ENCODE results near the gene SKAP1. TPM values are rescaled to one million over a fixed set of nuclear protein-coding genes. Genes with fewer than 3 reads are reported as not detected.

Gene SKAP1
- total RNA-seq, 1 experiment from 2014 or later, result 0.31 TPM

GRCh38 chr17:48213797-48214196, 216.2 kb downstream of the SKAP1 start:
- no peak for TF ChIP-seq EZH2 (IDR thresholded peaks at IDR 0.05; ENCODE audit: low read depth)
- no peak for TF ChIP-seq CTCF (conservative IDR thresholded peaks at IDR 0.05)
- no peaks in the 10 kb centered on the region for H3F3A ChIP-seq (ENCODE audit: insufficient read depth, low read depth)
- no TSS peak for BruUV-seq (replicated peaks)
- H3K36me3 ChIP-seq (ENCODE audit: low read depth), result no peaks in the 10 kb centered on the region
- no peaks in the 10 kb centered on the region for H3K79me2 ChIP-seq (ENCODE audit: low read depth)
- ChIA-PET POLR2A (ENCODE audit: unreplicated experiment) (no interaction called here), CTCF (interaction anchor here (0.6 to 0.7 kb wide), 3 partner anchors 31 to 168 kb away, joined by 3 to 9 read pairs (median 8); no protein-coding TSS in a partner anchor)
- no peak for DNase-seq
- H3K4me1 ChIP-seq (replicated peaks; ENCODE audit: insufficient read depth), result no peaks in the 10 kb centered on the region
- no peaks in the 10 kb centered on the region for H3K27me3 ChIP-seq (ENCODE audit: insufficient read depth, low read depth)
- H3K27ac ChIP-seq, result no peak overlapping the region
- H3K9me2 ChIP-seq (ENCODE audit: insufficient read depth), result no peaks in the 10 kb centered on the region
- H3K4me3 ChIP-seq, result no peak overlapping the region
- H2AFZ ChIP-seq, result no peak overlapping the region
- H3K9me3 ChIP-seq (ENCODE audit: insufficient read depth, low read depth), result no peaks in the 10 kb centered on the region
- no peaks in the 10 kb centered on the region for H4K20me1 ChIP-seq (ENCODE audit: insufficient read depth)
- H3K4me2 ChIP-seq, result no peak overlapping the region
- intact Hi-C loops (cut with micrococcal nuclease; ENCODE audit: unreplicated experiment), result no loop called here

GRCh38 chr17:48211787-48212186, 218.2 kb downstream of the SKAP1 start:
- no peaks in the 10 kb centered on the region for H3K36me3 ChIP-seq (ENCODE audit: low read depth)
- BruUV-seq (replicated peaks), result no TSS peak
- intact Hi-C loops (cut with micrococcal nuclease; ENCODE audit: unreplicated experiment), result no loop called here
- H3K9me3 ChIP-seq (ENCODE audit: insufficient read depth, low read depth), result no peaks in the 10 kb centered on the region
- ChIA-PET POLR2A (ENCODE audit: unreplicated experiment) (no interaction called here), CTCF (no interaction called here)
- no peaks in the 10 kb centered on the region for H3K9me2 ChIP-seq (ENCODE audit: insufficient read depth)
- no peaks in the 10 kb centered on the region for H3K4me1 ChIP-seq (replicated peaks; ENCODE audit: insufficient read depth)
- no peaks in the 10 kb centered on the region for H4K20me1 ChIP-seq (ENCODE audit: insufficient read depth)
- TF ChIP-seq EZH2 (IDR thresholded peaks at IDR 0.05; ENCODE audit: low read depth) (no peak), CTCF (conservative IDR thresholded peaks at IDR 0.05) (no peak)
- no peaks in the 10 kb centered on the region for H3F3A ChIP-seq (ENCODE audit: insufficient read depth, low read depth)
- no peak for DNase-seq
- H3K79me2 ChIP-seq (ENCODE audit: low read depth), result no peaks in the 10 kb centered on the region
- no peak overlapping the region for H2AFZ ChIP-seq
- H3K27ac ChIP-seq, result no peak overlapping the region
- no peak overlapping the region for H3K4me3 ChIP-seq
- H3K4me2 ChIP-seq, result no peak overlapping the region
- H3K27me3 ChIP-seq (ENCODE audit: insufficient read depth, low read depth), result no peaks in the 10 kb centered on the region

GRCh38 chr17:48211011-48211410, 219.0 kb downstream of the SKAP1 start:
- Histone ChIP-seq H3K4me3 (no peak overlapping the region), H3K9me3 (ENCODE audit: insufficient read depth, low read depth) (no peaks in the 10 kb centered on the region), H4K20me1 (ENCODE audit: insufficient read depth) (no peaks in the 10 kb centered on the region), H3K36me3 (ENCODE audit: low read depth) (no peaks in the 10 kb centered on the region), H2AFZ (no peak overlapping the region), H3K27me3 (ENCODE audit: insufficient read depth, low read depth) (no peaks in the 10 kb centered on the region), H3F3A (ENCODE audit: insufficient read depth, low read depth) (no peaks in the 10 kb centered on the region), H3K27ac (no peak overlapping the region), H3K79me2 (ENCODE audit: low read depth) (no peaks in the 10 kb centered on the region), H3K4me1 (replicated peaks; ENCODE audit: insufficient read depth) (no peaks in the 10 kb centered on the region), H3K9me2 (ENCODE audit: insufficient read depth) (no peaks in the 10 kb centered on the region), H3K4me2 (no peak overlapping the region)
- ChIA-PET CTCF (no interaction called here), POLR2A (ENCODE audit: unreplicated experiment) (no interaction called here)
- BruUV-seq (replicated peaks), result no TSS peak
- TF ChIP-seq CTCF (conservative IDR thresholded peaks at IDR 0.05) (no peak), EZH2 (IDR thresholded peaks at IDR 0.05; ENCODE audit: low read depth) (no peak)
- intact Hi-C loops (cut with micrococcal nuclease; ENCODE audit: unreplicated experiment), result no loop called here
- no peak for DNase-seq
